GM12873 (cell line): ENCODE data around the gene IGF2BP2.

ENCODE experiments used
- TF ChIP-seq, protein P1 (sequence below): IDR thresholded peaks from 2 replicates; pipeline ENCODE4 v1.5.1; 2012; ENCODE audit warnings: low read depth, mild to moderate bottlenecking, moderate library complexity, low read length, control low read depth; ENCODE audit not compliant: insufficient read depth; ENCODE audit errors: missing control alignments

Gene IGF2BP2

DNA sequence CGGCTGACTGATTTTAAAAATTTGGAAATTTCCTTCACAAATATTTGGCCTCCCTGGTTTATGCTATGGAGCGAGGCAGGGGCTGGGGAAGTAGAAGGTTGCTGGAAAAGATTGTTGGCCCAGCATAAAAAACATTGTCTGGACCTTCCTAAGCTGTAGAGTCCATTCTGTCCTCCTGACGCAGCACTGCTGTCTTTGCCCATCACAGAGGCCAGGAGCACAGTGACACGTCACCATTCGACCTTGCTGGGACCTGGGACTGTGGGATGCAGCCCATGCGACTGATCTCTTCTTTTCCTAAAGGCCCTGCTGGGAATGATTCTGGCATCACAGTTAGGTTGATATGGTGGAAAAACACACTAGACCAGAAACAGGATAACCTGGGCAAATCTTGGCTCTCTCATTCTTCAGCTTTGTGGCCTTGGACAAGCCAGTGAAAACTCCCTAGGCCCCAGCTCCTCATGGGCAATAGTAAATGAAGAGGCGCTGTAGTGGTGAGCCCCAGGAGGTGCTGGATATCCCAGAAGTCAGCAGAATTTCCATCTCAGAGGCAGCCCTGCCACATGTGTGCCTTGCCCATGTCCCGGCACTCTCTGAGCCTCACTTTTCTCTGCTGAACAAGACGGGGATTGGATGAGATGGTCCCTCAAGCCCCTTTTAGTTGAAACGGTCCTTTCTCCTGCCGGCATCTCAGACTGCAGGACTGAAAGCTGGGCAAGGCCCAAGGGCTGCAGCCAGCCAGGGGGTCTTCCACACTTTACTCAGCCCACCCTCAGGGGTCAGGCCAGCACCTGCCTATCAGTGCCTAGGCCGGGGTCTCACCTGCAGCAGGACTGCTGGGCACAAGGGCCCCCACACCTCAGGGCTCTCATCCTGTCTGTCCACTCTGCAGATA lies 169.2 kb downstream of the IGF2BP2 start:
- TF ChIP-seq, protein P1, sequence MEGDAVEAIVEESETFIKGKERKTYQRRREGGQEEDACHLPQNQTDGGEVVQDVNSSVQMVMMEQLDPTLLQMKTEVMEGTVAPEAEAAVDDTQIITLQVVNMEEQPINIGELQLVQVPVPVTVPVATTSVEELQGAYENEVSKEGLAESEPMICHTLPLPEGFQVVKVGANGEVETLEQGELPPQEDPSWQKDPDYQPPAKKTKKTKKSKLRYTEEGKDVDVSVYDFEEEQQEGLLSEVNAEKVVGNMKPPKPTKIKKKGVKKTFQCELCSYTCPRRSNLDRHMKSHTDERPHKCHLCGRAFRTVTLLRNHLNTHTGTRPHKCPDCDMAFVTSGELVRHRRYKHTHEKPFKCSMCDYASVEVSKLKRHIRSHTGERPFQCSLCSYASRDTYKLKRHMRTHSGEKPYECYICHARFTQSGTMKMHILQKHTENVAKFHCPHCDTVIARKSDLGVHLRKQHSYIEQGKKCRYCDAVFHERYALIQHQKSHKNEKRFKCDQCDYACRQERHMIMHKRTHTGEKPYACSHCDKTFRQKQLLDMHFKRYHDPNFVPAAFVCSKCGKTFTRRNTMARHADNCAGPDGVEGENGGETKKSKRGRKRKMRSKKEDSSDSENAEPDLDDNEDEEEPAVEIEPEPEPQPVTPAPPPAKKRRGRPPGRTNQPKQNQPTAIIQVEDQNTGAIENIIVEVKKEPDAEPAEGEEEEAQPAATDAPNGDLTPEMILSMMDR, result no peak

DNA sequence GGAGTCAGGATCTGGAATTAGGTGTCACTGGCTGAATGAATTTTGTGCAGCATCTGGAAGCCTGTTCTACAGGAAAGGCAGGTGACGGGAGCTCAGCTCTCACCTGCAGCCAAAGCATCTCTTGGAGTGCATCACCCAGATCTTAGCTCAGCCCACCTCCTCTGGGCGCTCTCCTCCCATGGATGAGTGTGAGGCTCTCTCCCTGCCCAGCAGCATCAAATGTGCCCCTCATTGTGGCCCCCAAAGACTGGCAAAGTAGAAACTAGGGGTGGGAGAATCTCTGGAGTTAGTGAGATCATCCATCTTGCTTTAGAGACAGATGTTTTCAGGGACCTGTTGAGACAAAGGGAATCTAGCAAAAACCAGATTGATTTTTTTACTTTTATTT lies 170.1 kb downstream of the IGF2BP2 start:
- TF ChIP-seq, protein P1, result no peak

DNA sequence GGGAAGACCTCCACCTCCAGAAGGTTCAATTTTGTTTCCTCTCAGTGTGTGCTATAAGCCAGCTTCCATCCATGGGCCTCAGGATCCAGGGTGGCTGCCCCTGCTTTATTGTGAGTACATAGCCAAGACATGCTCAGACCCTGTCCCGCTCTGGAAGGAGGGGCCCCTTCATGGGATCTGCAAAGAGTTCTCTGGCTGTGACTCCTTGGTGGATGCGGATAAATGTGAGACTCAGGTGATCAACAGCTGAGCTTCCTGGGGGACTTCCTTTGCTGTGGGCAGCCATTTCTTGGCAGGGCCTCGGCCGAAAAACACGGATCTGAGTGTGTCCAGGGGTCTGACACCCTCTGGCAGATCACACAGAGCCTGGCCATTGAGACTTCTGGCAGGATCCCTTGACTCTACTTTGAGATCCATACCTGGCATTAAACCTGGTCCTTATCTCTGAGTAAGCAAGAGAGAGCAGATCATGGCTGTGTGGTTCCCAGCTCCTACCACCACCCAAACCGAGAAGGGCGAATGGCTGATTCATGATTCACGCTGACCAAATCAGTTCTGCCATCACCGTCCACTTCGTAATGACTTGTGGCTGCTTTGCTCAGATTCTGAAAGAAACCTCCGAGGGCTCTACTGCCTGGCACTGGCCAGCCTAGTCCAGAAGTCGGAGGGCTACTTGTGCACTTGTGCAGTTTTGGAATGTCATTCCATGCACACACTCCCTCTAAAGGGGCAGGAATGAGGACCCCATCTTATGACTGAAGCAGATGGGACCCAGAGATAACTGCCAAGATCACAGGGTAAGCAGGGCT lies 170.7 kb downstream of the IGF2BP2 start:
- TF ChIP-seq, protein P1, result no peak

DNA sequence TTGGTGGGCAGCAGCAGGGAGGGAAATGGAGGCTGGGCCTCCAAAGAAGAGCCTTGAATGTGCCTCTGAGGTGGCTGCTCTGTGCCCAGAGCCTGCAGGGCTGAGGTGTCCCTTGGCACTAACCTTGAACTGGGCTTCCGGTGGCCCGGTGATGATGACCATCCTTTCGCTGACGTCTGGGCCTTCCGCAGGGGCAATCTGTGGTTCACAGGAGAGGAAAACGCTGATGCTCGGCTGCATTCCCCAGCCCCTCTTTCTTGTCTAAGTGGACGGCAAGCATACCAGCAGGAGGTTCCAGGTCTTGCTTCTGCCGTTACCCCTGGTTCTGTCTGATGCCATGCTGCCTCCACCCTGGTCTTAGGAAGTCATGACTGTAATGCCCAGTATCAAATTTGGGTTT lies 172.9 kb downstream of the IGF2BP2 start:
- TF ChIP-seq, protein P1, result no peak

DNA sequence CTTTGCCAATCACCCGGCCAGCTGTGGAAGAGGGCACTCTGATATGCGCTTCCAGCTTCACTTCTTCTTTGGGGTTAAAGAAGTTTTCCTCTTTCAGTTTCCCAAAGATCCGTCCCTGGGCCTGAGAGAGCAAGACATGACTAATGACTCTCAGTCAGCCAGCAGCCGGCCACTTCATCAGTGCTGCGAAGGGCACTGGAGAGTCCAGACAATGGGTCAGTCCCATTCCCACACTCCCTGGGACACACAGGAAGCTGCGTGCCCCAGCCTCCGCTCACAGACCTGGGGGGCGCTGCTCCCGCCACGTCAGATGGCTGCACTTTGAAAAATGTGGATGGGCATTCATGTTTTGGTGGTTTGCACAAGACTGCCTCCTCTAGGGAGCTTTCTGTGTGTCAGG lies 175.4 kb downstream of the IGF2BP2 start:
- TF ChIP-seq, protein P1, result no peak

DNA sequence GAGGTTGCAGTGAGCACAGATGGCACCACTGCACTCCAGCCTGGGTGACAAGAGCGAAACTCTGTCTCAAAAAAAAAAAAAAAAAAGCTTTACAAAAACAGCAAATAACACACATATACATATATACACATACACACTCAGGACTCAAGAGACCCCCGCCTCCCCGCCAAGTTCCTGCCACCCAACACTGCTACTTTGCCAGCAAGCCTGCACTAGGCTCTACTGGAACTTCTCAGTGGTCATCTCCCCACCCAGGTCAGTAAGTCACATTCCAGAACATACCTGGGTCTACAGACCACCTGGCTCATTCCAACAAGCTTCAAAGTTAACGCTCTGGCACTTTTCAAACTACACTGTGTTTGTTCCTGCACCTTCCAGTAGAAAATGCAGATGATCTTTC lies 176.4 kb downstream of the IGF2BP2 start:
- TF ChIP-seq, protein P1, result no peak

DNA sequence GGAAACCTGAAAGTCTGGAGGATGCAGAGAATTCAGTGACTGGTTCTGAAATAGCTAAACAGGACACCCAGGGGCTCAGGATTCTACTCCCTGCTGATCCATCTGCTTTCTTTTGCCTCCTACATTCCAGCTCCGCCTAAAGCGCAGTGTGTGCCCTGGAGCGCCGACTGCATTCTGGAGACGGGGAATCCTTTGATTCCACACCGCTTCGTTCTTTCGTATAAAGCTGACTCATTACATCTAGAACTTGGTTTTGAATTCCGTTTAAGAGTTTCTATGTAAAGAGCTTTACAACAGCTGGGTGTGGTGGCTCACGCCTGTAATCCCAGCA lies 177.0 kb downstream of the IGF2BP2 start:
- TF ChIP-seq, protein P1, result no peak
